HEK293 (cell line): ENCODE measurements around the gene GRIP1.

Experiments used
- CTCF ChIA-PET: fragments of 350-600 bp; formaldehyde crosslinking; extraction: SDS; loops from one replicate; lab custom pipeline; 2021; ENCODE audit warnings: antibody characterized with exemption; lab: Yijun Ruan, JAX
- POLR2A ChIA-PET: fragments of 300-600 bp; formaldehyde crosslinking; extraction: SDS; loops from one replicate; lab custom pipeline; 2020; ENCODE audit warnings: antibody characterized with exemption, inconsistent platforms; lab: Yijun Ruan, JAX
- H3K27ac ChIP-seq: fragments of 200-500 bp; sonication (Bioruptor generic); 2 replicates; pipeline ENCODE4 v1.5.1; 2014; ENCODE audit warnings: low read depth, low read length, control low read depth, inconsistent platforms; ENCODE audit errors: extremely low read depth
- H3K36me3 ChIP-seq, 2 experiments: fragments of 200-500 bp in 1 of 2; sonication (Bioruptor generic) in 1 of 2; 1 replicate in 1 of 2; 2 replicates in 1 of 2; pipeline ENCODE4 v1.5.1; 2014 to 2017; ENCODE audit warnings: inconsistent platforms in 2 of 2, low read length in 2 of 2; ENCODE audit not compliant: control insufficient read depth in 2 of 2, insufficient read depth in 1 of 2
- H3K4me1 ChIP-seq: fragments of 200-500 bp; sonication (Bioruptor generic); 2 replicates; pipeline ENCODE4 v1.5.1; 2014; ENCODE audit warnings: mild to moderate bottlenecking, low read length, inconsistent platforms; ENCODE audit not compliant: control insufficient read depth, insufficient read depth
- H3K4me3 ChIP-seq: 2 replicates; pipeline ENCODE4 v1.5.1; 2011; ENCODE audit warnings: low read depth, mild to moderate bottlenecking, control low read depth, low read length, moderate library complexity
- H3K9me3 ChIP-seq: fragments of 200-500 bp; sonication (Bioruptor generic); 2 replicates; pipeline ENCODE4 v1.5.1; 2014; ENCODE audit warnings: low read depth, low read length, inconsistent platforms; ENCODE audit not compliant: control insufficient read depth, insufficient read depth
- BCL6B ChIP-seq: fragments of 450-650 bp; formaldehyde crosslinking; IDR thresholded peaks from 2 replicates; pipeline ENCODE4 v1.5.1; 2017; ENCODE audit warnings: missing biosample characterization, missing genetic modification characterization
- GLI4 ChIP-seq: fragments of 450-650 bp; formaldehyde crosslinking; IDR thresholded peaks from 2 replicates; pipeline ENCODE4 v1.5.1; 2016; ENCODE audit warnings: missing biosample characterization, missing genetic modification characterization
- IKZF3 ChIP-seq: fragments of 450-650 bp; IDR thresholded peaks from 2 replicates; pipeline ENCODE4 v1.5.0; 2018; ENCODE audit warnings: missing biosample characterization, mild to moderate bottlenecking, missing genetic modification characterization, moderate library complexity
- INSM2 ChIP-seq: fragments of 450-650 bp; formaldehyde crosslinking; IDR thresholded peaks from 2 replicates; pipeline ENCODE4 v1.5.1; 2016; ENCODE audit warnings: missing biosample characterization, missing genetic modification characterization
- SP3 ChIP-seq: fragments of 450-650 bp; formaldehyde crosslinking; IDR thresholded peaks from 2 replicates; pipeline ENCODE4 v1.5.1; 2016; ENCODE audit warnings: missing biosample characterization, missing genetic modification characterization
- TCF7L2 ChIP-seq: IDR thresholded peaks from 2 replicates; pipeline ENCODE4 v1.6.1; 2011; ENCODE audit warnings: low read depth, mild to moderate bottlenecking, inconsistent platforms, low read length, moderate library complexity, borderline replicate concordance
- ZBTB1 ChIP-seq: fragments of 450-650 bp; formaldehyde crosslinking; IDR thresholded peaks from 2 replicates; pipeline ENCODE4 v1.5.1; 2016; ENCODE audit warnings: missing biosample characterization, missing genetic modification characterization
- ZNF133 ChIP-seq: fragments of 450-650 bp; formaldehyde crosslinking; IDR thresholded peaks from 2 replicates; pipeline ENCODE4 v1.5.1; 2016; ENCODE audit warnings: missing biosample characterization, missing genetic modification characterization
- ZNF140 ChIP-seq: fragments of 450-650 bp; formaldehyde crosslinking; IDR thresholded peaks from 2 replicates; pipeline ENCODE4 v1.5.1; 2016; ENCODE audit warnings: missing biosample characterization, missing genetic modification characterization
- ZNF211 ChIP-seq: fragments of 450-650 bp; formaldehyde crosslinking; IDR thresholded peaks from 2 replicates; pipeline ENCODE4 v1.5.1; 2016; ENCODE audit warnings: low read depth, missing biosample characterization, missing genetic modification characterization
- ZNF24 ChIP-seq: fragments of 450-650 bp; formaldehyde crosslinking; IDR thresholded peaks from 2 replicates; pipeline ENCODE4 v1.5.1; 2016; ENCODE audit warnings: missing biosample characterization, missing genetic modification characterization
- ZNF280D ChIP-seq: fragments of 450-650 bp; formaldehyde crosslinking; IDR thresholded peaks from 2 replicates; pipeline ENCODE4 v1.5.1; 2016; ENCODE audit warnings: missing biosample characterization, missing genetic modification characterization
- ZNF629 ChIP-seq: fragments of 450-650 bp; formaldehyde crosslinking; IDR thresholded peaks from 2 replicates; pipeline ENCODE4 v1.5.1; 2017; ENCODE audit warnings: missing biosample characterization, missing genetic modification characterization
- ZNF660 ChIP-seq: fragments of 450-650 bp; IDR thresholded peaks from 2 replicates; pipeline ENCODE4 v1.5.1; 2018; ENCODE audit warnings: missing biosample characterization, mild to moderate bottlenecking, missing genetic modification characterization
- ZNF776 ChIP-seq: fragments of 450-650 bp; formaldehyde crosslinking; IDR thresholded peaks from 2 replicates; pipeline ENCODE4 v1.5.0; 2017; ENCODE audit warnings: missing biosample characterization, missing genetic modification characterization, borderline replicate concordance
- ZNF777 ChIP-seq: fragments of 450-650 bp; formaldehyde crosslinking; IDR thresholded peaks from 2 replicates; pipeline ENCODE4 v1.5.1; 2017; ENCODE audit warnings: missing biosample characterization, missing genetic modification characterization, borderline replicate concordance
- ZNF830 ChIP-seq: fragments of 450-650 bp; IDR thresholded peaks from 2 replicates; pipeline ENCODE4 v1.5.0; 2018; ENCODE audit warnings: missing biosample characterization, missing genetic modification characterization, low read depth, mild to moderate bottlenecking, moderate library complexity
- ZNF837 ChIP-seq: fragments of 450-650 bp; formaldehyde crosslinking; IDR thresholded peaks from 2 replicates; pipeline ENCODE4 v1.5.1; 2016; ENCODE audit warnings: missing biosample characterization, missing genetic modification characterization
- TF ChIP-seq, protein P1 (sequence below): fragments of 450-650 bp; IDR thresholded peaks from 2 replicates; pipeline ENCODE4 v1.5.1; 2018; ENCODE audit warnings: missing biosample characterization, mild to moderate bottlenecking, missing genetic modification characterization
- TF ChIP-seq, protein P2 (sequence below): fragments of 450-650 bp; formaldehyde crosslinking; IDR thresholded peaks from 2 replicates; pipeline ENCODE4 v1.5.1; 2016; ENCODE audit warnings: missing biosample characterization, missing genetic modification characterization, borderline replicate concordance

The GRIP1 gene

GRCh38 chr12:66387117-66387516 lies 291.8 kb downstream of the GRIP1 start:
- H3K4me1 ChIP-seq, result no peaks in the 10 kb centered on the region
- ChIA-PET CTCF (no interaction called here), POLR2A (no interaction called here)

More at GRCh38 chr12:66387117-66387516, 291.8 kb downstream of the GRIP1 start:
- Histone ChIP-seq H3K27ac (no peak overlapping the region), H3K9me3 (no peaks in the 10 kb centered on the region), H3K4me3 (no peak overlapping the region), H3K36me3 (peaks cover 0 to 4% of the 10 kb centered on the region in 2 experiments; a peak in 1 of 3 replicates)
- no peak for TF ChIP-seq ZNF211 (tag by site-specific recombination)
- TF ChIP-seq ZNF133 (tag by site-specific recombination), result no peak
- no peak for TF ChIP-seq INSM2 (tag by site-specific recombination)
- TF ChIP-seq, protein P1, sequence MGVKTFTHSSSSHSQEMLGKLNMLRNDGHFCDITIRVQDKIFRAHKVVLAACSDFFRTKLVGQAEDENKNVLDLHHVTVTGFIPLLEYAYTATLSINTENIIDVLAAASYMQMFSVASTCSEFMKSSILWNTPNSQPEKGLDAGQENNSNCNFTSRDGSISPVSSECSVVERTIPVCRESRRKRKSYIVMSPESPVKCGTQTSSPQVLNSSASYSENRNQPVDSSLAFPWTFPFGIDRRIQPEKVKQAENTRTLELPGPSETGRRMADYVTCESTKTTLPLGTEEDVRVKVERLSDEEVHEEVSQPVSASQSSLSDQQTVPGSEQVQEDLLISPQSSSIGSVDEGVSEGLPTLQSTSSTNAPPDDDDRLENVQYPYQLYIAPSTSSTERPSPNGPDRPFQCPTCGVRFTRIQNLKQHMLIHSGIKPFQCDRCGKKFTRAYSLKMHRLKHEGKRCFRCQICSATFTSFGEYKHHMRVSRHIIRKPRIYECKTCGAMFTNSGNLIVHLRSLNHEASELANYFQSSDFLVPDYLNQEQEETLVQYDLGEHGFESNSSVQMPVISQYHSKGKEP (tag by site-specific recombination), result no peak
- no peak for TF ChIP-seq ZNF776 (tag by site-specific recombination)
- TF ChIP-seq ZNF777, result no peak
- TF ChIP-seq ZNF837, result no peak
- TF ChIP-seq ZNF24 (tag by site-specific recombination), result no peak
- no peak for TF ChIP-seq ZNF830
- TF ChIP-seq TCF7L2, result no peak
- TF ChIP-seq ZBTB1 (tag by site-specific recombination), result no peak
- TF ChIP-seq ZNF280D, result no peak
- TF ChIP-seq, protein P2, sequence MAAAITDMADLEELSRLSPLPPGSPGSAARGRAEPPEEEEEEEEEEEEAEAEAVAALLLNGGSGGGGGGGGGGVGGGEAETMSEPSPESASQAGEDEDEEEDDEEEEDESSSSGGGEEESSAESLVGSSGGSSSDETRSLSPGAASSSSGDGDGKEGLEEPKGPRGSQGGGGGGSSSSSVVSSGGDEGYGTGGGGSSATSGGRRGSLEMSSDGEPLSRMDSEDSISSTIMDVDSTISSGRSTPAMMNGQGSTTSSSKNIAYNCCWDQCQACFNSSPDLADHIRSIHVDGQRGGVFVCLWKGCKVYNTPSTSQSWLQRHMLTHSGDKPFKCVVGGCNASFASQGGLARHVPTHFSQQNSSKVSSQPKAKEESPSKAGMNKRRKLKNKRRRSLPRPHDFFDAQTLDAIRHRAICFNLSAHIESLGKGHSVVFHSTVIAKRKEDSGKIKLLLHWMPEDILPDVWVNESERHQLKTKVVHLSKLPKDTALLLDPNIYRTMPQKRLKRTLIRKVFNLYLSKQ (tag by site-specific recombination), result no peak
- TF ChIP-seq IKZF3, result no peak
- no peak for TF ChIP-seq SP3 (tag by site-specific recombination)
- no peak for TF ChIP-seq GLI4 (tag by site-specific recombination)
- TF ChIP-seq BCL6B, result no peak
- no peak for TF ChIP-seq ZNF140
- no peak for TF ChIP-seq ZNF660 (tag by site-specific recombination)
- TF ChIP-seq ZNF629 (tag by site-specific recombination), result no peak
